Ecto neural progenitor cell (in vitro differentiated cells): ENCODE results near the gene FDX1.

ENCODE experiments used
- DNase-seq: peaks from one replicate; pipeline ENCODE4 v3.0.0-alpha.2; 2018; ENCODE audit warnings: low spot score

FDX1 gene

GRCh38 chr11:110467556-110467955 is 37.8 kb downstream of the FDX1 start:
- DNase-seq = no peak

GRCh38 chr11:110468121-110468520 is 38.4 kb downstream of the FDX1 start:
- DNase-seq = no peak

- no peak for DNase-seq
Measured at GRCh38 chr11:110469127-110469526, 39.4 kb downstream of the FDX1 start.

GRCh38 chr11:110470716-110471115 is 41.0 kb downstream of the FDX1 start:
- DNase-seq = no peak

GRCh38 chr11:110471371-110471770 is 41.6 kb downstream of the FDX1 start:
- DNase-seq = no peak

GRCh38 chr11:110472858-110473257 is 43.1 kb downstream of the FDX1 start:
- no peak for DNase-seq

- no peak for DNase-seq
Measured at GRCh38 chr11:110473706-110474105, 44.0 kb downstream of the FDX1 start.

- DNase-seq = no peak
Measured at GRCh38 chr11:110474578-110474977, 44.8 kb downstream of the FDX1 start.

- DNase-seq = no peak
Measured at GRCh38 chr11:110475671-110476070, 45.9 kb downstream of the FDX1 start.

- DNase-seq = peak; percentile 68
Measured at GRCh38 chr11:110478410-110478809, 48.7 kb downstream of the FDX1 start.

- no peak for DNase-seq
Measured at GRCh38 chr11:110479108-110480101, 49.7 kb downstream of the FDX1 start.

GRCh38 chr11:110481523-110481922 is 51.8 kb downstream of the FDX1 start:
- DNase-seq = no peak

GRCh38 chr11:110486156-110486555 is 56.4 kb downstream of the FDX1 start:
- DNase-seq = no peak

- DNase-seq = no peak
Measured at GRCh38 chr11:110488446-110488845, 58.7 kb downstream of the FDX1 start.

- no peak for DNase-seq
Measured at GRCh38 chr11:110490886-110491285, 61.1 kb downstream of the FDX1 start.

GRCh38 chr11:110491577-110492320 is 62.0 kb downstream of the FDX1 start:
- DNase-seq = no peak

GRCh38 chr11:110492321-110492685 is 62.6 kb downstream of the FDX1 start:
- DNase-seq = no peak

- no peak for DNase-seq
Measured at GRCh38 chr11:110493346-110493745, 63.6 kb downstream of the FDX1 start.

GRCh38 chr11:110497231-110497978 is 67.7 kb downstream of the FDX1 start:
- DNase-seq = no peak

GRCh38 chr11:110501428-110501827 is 71.7 kb downstream of the FDX1 start:
- no peak for DNase-seq

- no peak for DNase-seq
Measured at GRCh38 chr11:110505528-110506284, 76.0 kb downstream of the FDX1 start.

GRCh38 chr11:110507328-110507727 is 77.6 kb downstream of the FDX1 start:
- DNase-seq = no peak
